ENCODE measurements around the gene PKN3.

PKN3 gene

GRCh38 chr9:128750926-128751595 is 48.8 kb downstream of the PKN3 start:
- DNase-seq = no peak

DNA sequence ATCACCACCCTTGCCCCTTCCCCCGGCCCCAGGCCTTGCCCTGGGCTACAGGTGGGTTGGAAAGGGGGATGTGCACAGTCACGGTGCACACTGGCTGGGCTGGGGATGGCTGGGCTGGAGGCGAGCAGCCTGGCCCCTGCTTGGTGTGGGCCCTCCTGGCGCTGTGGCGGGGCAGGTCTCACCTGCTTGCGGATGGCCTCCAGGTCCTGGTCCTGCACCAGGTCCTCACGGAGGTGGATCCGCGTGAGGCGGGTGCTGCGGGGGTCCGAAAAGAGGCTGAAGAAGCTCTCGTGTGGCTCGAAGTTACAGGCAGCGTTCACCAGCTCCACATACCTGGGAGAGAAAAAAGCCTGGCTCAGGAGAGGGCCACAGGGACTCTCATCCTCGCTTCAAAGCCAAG is 51.3 kb downstream of the PKN3 start:
- no peak for DNase-seq

- no peak for DNase-seq
Measured at GRCh38 chr9:128757602-128758001, 55.3 kb downstream of the PKN3 start.

GRCh38 chr9:128762671-128763449 is 60.6 kb downstream of the PKN3 start:
- DNase-seq = no peak

DNA sequence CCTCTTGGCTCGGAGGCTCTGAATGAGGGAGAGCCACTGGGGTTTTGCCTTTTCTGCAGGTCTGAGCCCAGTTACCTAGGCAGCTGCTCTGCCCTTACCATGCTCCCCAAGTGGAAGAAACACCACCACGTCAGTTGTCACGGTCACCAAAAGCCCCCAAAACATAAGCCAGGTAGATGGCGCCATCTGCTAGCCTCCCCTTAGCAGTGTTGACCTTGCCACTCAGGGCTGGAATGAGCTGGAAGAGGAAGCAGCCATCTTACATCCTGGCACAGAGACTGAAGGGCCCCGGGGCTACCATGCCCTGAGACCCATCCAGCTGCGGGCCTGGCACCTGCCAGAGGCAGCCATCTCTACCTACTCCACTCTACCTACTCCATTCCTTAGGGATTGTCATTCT is 62.1 kb downstream of the PKN3 start:
- DNase-seq = peak in 1 of 2 experiments; percentile 12

- DNase-seq = no peak
Measured at GRCh38 chr9:128765499-128765898, 63.2 kb downstream of the PKN3 start.

DNA sequence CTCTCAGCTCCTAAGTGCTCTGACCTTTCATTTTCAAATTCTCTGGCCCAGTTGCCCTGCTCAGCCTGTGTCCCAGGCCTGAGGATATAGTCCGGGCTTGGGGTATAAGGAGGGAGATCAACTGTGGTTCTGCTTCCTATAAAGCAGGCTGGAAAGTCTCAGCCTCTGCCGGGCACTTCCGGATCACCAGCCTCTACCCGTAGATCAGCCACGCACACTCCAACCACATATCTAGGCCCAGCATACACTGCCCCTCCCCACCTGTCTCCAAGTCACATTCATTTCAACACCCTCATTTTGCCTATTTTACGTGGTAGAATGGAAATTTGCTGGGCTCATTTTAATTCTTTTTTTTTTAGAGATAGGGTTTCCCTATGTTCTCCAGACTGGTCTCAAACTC is 66.3 kb downstream of the PKN3 start:
- no peak for DNase-seq

Measured in NCI-H524 (cell line).